NT2/D1 (cell line): Measurements from ENCODE around the gene SERPIND1.
"Not testable (repeated sequence)": the region's sequence is repeated elsewhere in the genome, so short reads cannot be mapped to it uniquely, and the experiment has no call there.

Source experiments
- DNase-seq: peaks from one replicate; pipeline ENCODE4 v3.0.0-alpha.2; 2011; ENCODE audit warnings: low read depth, low spot score
- H3K27me3 ChIP-seq: 2 replicates; pipeline ENCODE4 v1.6.0; 2011; ENCODE audit warnings: mild to moderate bottlenecking; ENCODE audit not compliant: insufficient read length, insufficient read depth
- H3K36me3 ChIP-seq: 2 replicates; pipeline ENCODE4 v1.6.1; 2011; ENCODE audit warnings: mild to moderate bottlenecking, low read length, mixed read lengths; ENCODE audit not compliant: insufficient read depth, insufficient read length
- H3K4me1 ChIP-seq: 2 replicates; pipeline ENCODE4 v1.5.1; 2011; ENCODE audit not compliant: insufficient read depth, insufficient read length
- H3K4me3 ChIP-seq: 2 replicates; pipeline ENCODE4 v1.5.1; 2011; ENCODE audit warnings: low read depth; ENCODE audit not compliant: insufficient read length
- H3K9ac ChIP-seq: 2 replicates; pipeline ENCODE4 v1.6.0; 2011; ENCODE audit warnings: low read depth; ENCODE audit not compliant: insufficient read length
- H3K9me3 ChIP-seq: 2 replicates; pipeline ENCODE4 v1.5.1; 2011; ENCODE audit warnings: mild to moderate bottlenecking, low read length; ENCODE audit not compliant: insufficient read depth
- SUZ12 ChIP-seq: IDR thresholded peaks from 2 replicates; pipeline ENCODE4 v1.6.1; 2011; ENCODE audit not compliant: insufficient read length, insufficient read depth; ENCODE audit errors: extremely low read depth
- YY1 ChIP-seq: IDR thresholded peaks from 2 replicates; pipeline ENCODE4 v1.6.1; 2011; ENCODE audit not compliant: insufficient read length, insufficient read depth
- ZNF274 ChIP-seq: IDR thresholded peaks from 2 replicates; pipeline ENCODE4 v1.6.1; 2011; ENCODE audit warnings: mild to moderate bottlenecking, low read depth, low read length

SERPIND1 gene

GRCh38 chr22:20773793-20774212, at the start of gene SERPIND1:
SERPIND1 (plus strand) TSS chr22:20774113; CDS start chr22:20779313, 5,200 bp downstream.
- no peak for DNase-seq
- H3K27me3 ChIP-seq: no peaks in the 10 kb centered on the region
- H3K9me3 ChIP-seq: no peaks in the 10 kb centered on the region
- H3K4me3 ChIP-seq: no peak within 1 kb of the TSS
- H3K9ac ChIP-seq: no peak within 1 kb of the TSS
- TF ChIP-seq YY1 (no peak), ZNF274 (no peak), SUZ12 (no peak)
- H3K36me3 ChIP-seq: no peaks in the 10 kb centered on the region
- H3K4me1 ChIP-seq: no peaks in the 10 kb centered on the region

GRCh38 chr22:20724676-20725454, 49.0 kb upstream of the SERPIND1 start:
- H3K36me3 ChIP-seq: peaks cover 52% of the 10 kb centered on the region
- DNase-seq: no peak
- H3K4me3 ChIP-seq: no peak overlapping the region
- no peaks in the 10 kb centered on the region for H3K9me3 ChIP-seq
- no peak overlapping the region for H3K9ac ChIP-seq
- no peak for TF ChIP-seq YY1
- TF ChIP-seq ZNF274: no peak
- TF ChIP-seq SUZ12: no peak
- no peaks in the 10 kb centered on the region for H3K4me1 ChIP-seq
- no peaks in the 10 kb centered on the region for H3K27me3 ChIP-seq

- H3K9me3 ChIP-seq: no peaks in the 10 kb centered on the region
- no peaks in the 10 kb centered on the region for H3K4me1 ChIP-seq
- H3K9ac ChIP-seq: no peak overlapping the region
- no peaks in the 10 kb centered on the region for H3K27me3 ChIP-seq
- H3K4me3 ChIP-seq: no peak overlapping the region
- DNase-seq: no peak
- TF ChIP-seq SUZ12 (no peak), YY1 (no peak), ZNF274 (no peak)
- peaks cover 49% of the 10 kb centered on the region for H3K36me3 ChIP-seq
These were observed 47.8 kb upstream of the SERPIND1 start for GRCh38 chr22:20725987-20726558.

GRCh38 chr22:20727118-20728015, 46.5 kb upstream of the SERPIND1 start:
- DNase-seq: no peak
- Histone ChIP-seq H3K9me3 (no peaks in the 10 kb centered on the region), H3K27me3 (no peaks in the 10 kb centered on the region), H3K4me1 (no peaks in the 10 kb centered on the region), H3K9ac (no peak overlapping the region), H3K4me3 (no peak overlapping the region), H3K36me3 (peaks cover 44% of the 10 kb centered on the region)
- TF ChIP-seq SUZ12 (no peak), ZNF274 (no peak), YY1 (no peak)

- no peak for DNase-seq
- Histone ChIP-seq H3K9me3 (no peaks in the 10 kb centered on the region), H3K27me3 (no peaks in the 10 kb centered on the region), H3K4me3 (no peak overlapping the region), H3K9ac (no peak overlapping the region), H3K36me3 (peaks cover 45% of the 10 kb centered on the region), H3K4me1 (no peaks in the 10 kb centered on the region)
- TF ChIP-seq ZNF274 (no peak), YY1 (no peak), SUZ12 (no peak)
These were observed 45.3 kb upstream of the SERPIND1 start for GRCh38 chr22:20728523-20729190.

GRCh38 chr22:20729194-20729593, 44.7 kb upstream of the SERPIND1 start:
- no peak for DNase-seq
- Histone ChIP-seq H3K9ac (no peak overlapping the region), H3K4me3 (no peak overlapping the region), H3K4me1 (no peaks in the 10 kb centered on the region), H3K36me3 (peaks cover 45% of the 10 kb centered on the region), H3K9me3 (no peaks in the 10 kb centered on the region), H3K27me3 (no peaks in the 10 kb centered on the region)
- no peak for TF ChIP-seq SUZ12
- TF ChIP-seq ZNF274: no peak
- no peak for TF ChIP-seq YY1

GRCh38 chr22:20732431-20732830, 41.5 kb upstream of the SERPIND1 start:
- H3K36me3 ChIP-seq: peaks cover 25% of the 10 kb centered on the region
- not testable (repeated sequence) for H3K4me1 ChIP-seq, DNase-seq, H3K9me3 ChIP-seq, H3K9ac ChIP-seq, H3K4me3 ChIP-seq, H3K27me3 ChIP-seq

- not testable (repeated sequence) for H3K4me3 ChIP-seq, H3K27me3 ChIP-seq, H3K9ac ChIP-seq, H3K9me3 ChIP-seq, H3K4me1 ChIP-seq, DNase-seq, H3K36me3 ChIP-seq
These were observed 38.4 kb upstream of the SERPIND1 start for GRCh38 chr22:20735356-20736162.

- not testable (repeated sequence) for H3K4me1 ChIP-seq, H3K27me3 ChIP-seq, DNase-seq, H3K9ac ChIP-seq, H3K4me3 ChIP-seq, H3K9me3 ChIP-seq
- peaks cover 13% of the 10 kb centered on the region for H3K36me3 ChIP-seq
These were observed 37.0 kb upstream of the SERPIND1 start for GRCh38 chr22:20736891-20737290.
